Upper lobe of left lung (tissue), 6 donors: ENCODE results near the gene PBX3. TPM values are rescaled to one million over a fixed set of nuclear protein-coding genes. Genes with fewer than 3 reads are reported as not detected.

Experiments
- ATAC-seq, 2 donors: fragments of 200-7000 bp; cut with Tn5 transposase; one replicate each; pipeline ENCODE4 v1.9.1; 2022; ENCODE audit warnings: mild to moderate bottlenecking in 2 of 2, moderate library complexity in 2 of 2; ENCODE audit not compliant: low FRiP score in 2 of 2
- DNase-seq, 2 donors: peaks; one replicate each; pipeline ENCODE4 v3.0.0-alpha.2; 2019 to 2020
- H3K27ac ChIP-seq, 4 donors: fragments of 200-600 bp; sonication (generic); one replicate each; pipeline ENCODE4 v1.5.1; 2016 to 2019
- H3K27me3 ChIP-seq, 4 donors: fragments of 200-600 bp; sonication (generic); one replicate each; pipeline ENCODE4 v1.5.1; 2017 to 2019
- H3K36me3 ChIP-seq, 4 donors: fragments of 200-600 bp; sonication (generic); one replicate each; pipeline ENCODE4 v1.5.1; 2016 to 2019
- H3K4me1 ChIP-seq, 4 donors: fragments of 200-600 bp; sonication (generic); one replicate each; pipeline ENCODE4 v1.5.1; 2018 to 2019
- H3K4me3 ChIP-seq, 4 donors: fragments of 200-600 bp; sonication (generic); one replicate each; pipeline ENCODE4 v1.5.1; 2017 to 2019; ENCODE audit warnings: mild to moderate bottlenecking in 2 of 4, moderate library complexity in 1 of 4
- H3K9me3 ChIP-seq, 4 donors: fragments of 200-600 bp; sonication (generic); one replicate each; pipeline ENCODE4 v1.5.1; 2018 to 2019
- CTCF ChIP-seq, 6 experiments: fragments of 450-650 bp in 4 of 6; fragments of 200-600 bp in 2 of 6; sonication (generic) in 2 of 6; IDR thresholded peaks; one replicate each; pipeline ENCODE4 v1.5.1; 2016 to 2019; ENCODE audit warnings: antibody characterized with exemption in 6 of 6
- EP300 ChIP-seq, 4 donors: sonication (generic); formaldehyde crosslinking; IDR thresholded peaks; one replicate each; pipeline ENCODE4 v1.5.1; 2017; ENCODE audit warnings: antibody characterized with exemption in 4 of 4, control low read depth in 2 of 4
- POLR2A ChIP-seq, 4 donors: fragments of 450-650 bp; IDR thresholded peaks; one replicate each; pipeline ENCODE4 v1.5.1; 2016 to 2017; ENCODE audit warnings: antibody characterized with exemption in 4 of 4, mild to moderate bottlenecking in 2 of 4
- POLR2AphosphoS5 ChIP-seq, 2 donors: sonication (generic); formaldehyde crosslinking; IDR thresholded peaks; one replicate each; pipeline ENCODE4 v1.5.1; 2017; ENCODE audit warnings: antibody characterized with exemption in 2 of 2
- WGBS, 2 donors: methylation state at CpG; one replicate each; pipeline ENCODE4 v1.1.5; 2017 to 2018; 5-methylcytosine and 5-hydroxymethylcytosine counted together
- total RNA-seq, 6 donors: library from RNA; depleted of rRNA in 4 of 6; stranded (reverse); fragments of >200 nt in 4 of 6; gene quantifications; one replicate each; pipeline versions ENCODE4 v1.1.0 to v1.2.1, GENCODE V29; 2016 to 2021
- donor health status: DM: no; HTN: no; CAD: no; lungs with moderate emphysema.
- donor health status: DM: no; HTN: yes; CAD: no; lungs with severe emphysema.

The PBX3 gene
- total RNA-seq, 6 donors from 2014 or later, result 25.7 to 57.6 (median 41.9) TPM

GRCh38 chr9:125968714-125969374 is 221.7 kb downstream of the PBX3 start:
- H3K4me3 ChIP-seq, result no peak overlapping the region
- 85% methylated on average over 6 of the region's 6 CpGs for WGBS, 2 donors
- no peak for ATAC-seq

GRCh38 chr9:125969462-125969861 is 222.3 kb downstream of the PBX3 start:
- no peak overlapping the region for H3K4me3 ChIP-seq
- WGBS, 2 donors, result 74% methylated on average over 5 of the region's 5 CpGs
- H3K27me3 ChIP-seq, result no peaks in the 10 kb centered on the region
- H3K4me1 ChIP-seq, result no peaks in the 10 kb centered on the region
- no peak for DNase-seq
- TF ChIP-seq CTCF (IDR thresholded peaks at IDR 0.05) (no peak), EP300 (IDR thresholded peaks at IDR 0.05) (no peak), POLR2AphosphoS5 (IDR thresholded peaks at IDR 0.05) (no peak), POLR2A (IDR thresholded peaks at IDR 0.05) (no peak)
- ATAC-seq, result no peak
- no peak overlapping the region for H3K27ac ChIP-seq
- H3K9me3 ChIP-seq, result peaks cover 0 to under 1% (median 0%) of the 10 kb centered on the region in 4 donors
- peaks cover 0 to 18% (median 6%) of the 10 kb centered on the region in 4 donors for H3K36me3 ChIP-seq

More at GRCh38 chr9:125968714-125969374, 221.7 kb downstream of the PBX3 start:
- H3K27ac ChIP-seq, result no peak overlapping the region
- H3K27me3 ChIP-seq, result no peaks in the 10 kb centered on the region
- no peak for DNase-seq
- TF ChIP-seq EP300 (IDR thresholded peaks at IDR 0.05), result no peak
- TF ChIP-seq POLR2AphosphoS5 (IDR thresholded peaks at IDR 0.05), result no peak
- TF ChIP-seq CTCF (IDR thresholded peaks at IDR 0.05), result no peak
- TF ChIP-seq POLR2A (IDR thresholded peaks at IDR 0.05), result no peak
- peaks cover 0 to 18% (median 9%) of the 10 kb centered on the region in 4 donors for H3K36me3 ChIP-seq
- no peaks in the 10 kb centered on the region for H3K4me1 ChIP-seq
- H3K9me3 ChIP-seq, result no peaks in the 10 kb centered on the region

GRCh38 chr9:125969868-125970267 is 222.7 kb downstream of the PBX3 start:
- no peaks in the 10 kb centered on the region for H3K27me3 ChIP-seq
- 81 to 82% methylated on average over 4 to 5 of the region's 5 CpGs for WGBS, 2 donors
- no peak overlapping the region for H3K27ac ChIP-seq
- no peaks in the 10 kb centered on the region for H3K4me1 ChIP-seq
- H3K36me3 ChIP-seq, result peaks cover 0 to 14% (median 5%) of the 10 kb centered on the region in 4 donors
- TF ChIP-seq POLR2AphosphoS5 (IDR thresholded peaks at IDR 0.05) (no peak), EP300 (IDR thresholded peaks at IDR 0.05) (no peak), CTCF (IDR thresholded peaks at IDR 0.05) (no peak), POLR2A (IDR thresholded peaks at IDR 0.05) (no peak)
- DNase-seq (no peak), ATAC-seq (no peak)
- no peak overlapping the region for H3K4me3 ChIP-seq
- H3K9me3 ChIP-seq, result peaks cover 0 to 4% (median under 1%) of the 10 kb centered on the region in 4 donors

- no peak for DNase-seq
Observed at GRCh38 chr9:125970340-125970739, 223.2 kb downstream of the PBX3 start.

More at GRCh38 chr9:125970340-125970739, 223.2 kb downstream of the PBX3 start:
- Histone ChIP-seq H3K27ac (no peak overlapping the region), H3K4me3 (no peak overlapping the region), H3K36me3 (peaks cover 0 to 14% (median 5%) of the 10 kb centered on the region in 4 donors), H3K9me3 (peaks cover 0 to 6% (median 2%) of the 10 kb centered on the region in 4 donors), H3K4me1 (no peaks in the 10 kb centered on the region), H3K27me3 (no peaks in the 10 kb centered on the region)
- no peak for ATAC-seq
- WGBS, 2 donors, result 86 to 97% methylated on average over 5 of the region's 5 CpGs
- TF ChIP-seq EP300 (IDR thresholded peaks at IDR 0.05), result no peak
- TF ChIP-seq CTCF (IDR thresholded peaks at IDR 0.05), result no peak
- TF ChIP-seq POLR2AphosphoS5 (IDR thresholded peaks at IDR 0.05), result no peak
- no peak for TF ChIP-seq POLR2A (IDR thresholded peaks at IDR 0.05)
